ENCODE measurements around the gene SHB.

SHB gene, protein sequence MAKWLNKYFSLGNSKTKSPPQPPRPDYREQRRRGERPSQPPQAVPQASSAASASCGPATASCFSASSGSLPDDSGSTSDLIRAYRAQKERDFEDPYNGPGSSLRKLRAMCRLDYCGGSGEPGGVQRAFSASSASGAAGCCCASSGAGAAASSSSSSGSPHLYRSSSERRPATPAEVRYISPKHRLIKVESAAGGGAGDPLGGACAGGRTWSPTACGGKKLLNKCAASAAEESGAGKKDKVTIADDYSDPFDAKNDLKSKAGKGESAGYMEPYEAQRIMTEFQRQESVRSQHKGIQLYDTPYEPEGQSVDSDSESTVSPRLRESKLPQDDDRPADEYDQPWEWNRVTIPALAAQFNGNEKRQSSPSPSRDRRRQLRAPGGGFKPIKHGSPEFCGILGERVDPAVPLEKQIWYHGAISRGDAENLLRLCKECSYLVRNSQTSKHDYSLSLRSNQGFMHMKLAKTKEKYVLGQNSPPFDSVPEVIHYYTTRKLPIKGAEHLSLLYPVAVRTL

DNA sequence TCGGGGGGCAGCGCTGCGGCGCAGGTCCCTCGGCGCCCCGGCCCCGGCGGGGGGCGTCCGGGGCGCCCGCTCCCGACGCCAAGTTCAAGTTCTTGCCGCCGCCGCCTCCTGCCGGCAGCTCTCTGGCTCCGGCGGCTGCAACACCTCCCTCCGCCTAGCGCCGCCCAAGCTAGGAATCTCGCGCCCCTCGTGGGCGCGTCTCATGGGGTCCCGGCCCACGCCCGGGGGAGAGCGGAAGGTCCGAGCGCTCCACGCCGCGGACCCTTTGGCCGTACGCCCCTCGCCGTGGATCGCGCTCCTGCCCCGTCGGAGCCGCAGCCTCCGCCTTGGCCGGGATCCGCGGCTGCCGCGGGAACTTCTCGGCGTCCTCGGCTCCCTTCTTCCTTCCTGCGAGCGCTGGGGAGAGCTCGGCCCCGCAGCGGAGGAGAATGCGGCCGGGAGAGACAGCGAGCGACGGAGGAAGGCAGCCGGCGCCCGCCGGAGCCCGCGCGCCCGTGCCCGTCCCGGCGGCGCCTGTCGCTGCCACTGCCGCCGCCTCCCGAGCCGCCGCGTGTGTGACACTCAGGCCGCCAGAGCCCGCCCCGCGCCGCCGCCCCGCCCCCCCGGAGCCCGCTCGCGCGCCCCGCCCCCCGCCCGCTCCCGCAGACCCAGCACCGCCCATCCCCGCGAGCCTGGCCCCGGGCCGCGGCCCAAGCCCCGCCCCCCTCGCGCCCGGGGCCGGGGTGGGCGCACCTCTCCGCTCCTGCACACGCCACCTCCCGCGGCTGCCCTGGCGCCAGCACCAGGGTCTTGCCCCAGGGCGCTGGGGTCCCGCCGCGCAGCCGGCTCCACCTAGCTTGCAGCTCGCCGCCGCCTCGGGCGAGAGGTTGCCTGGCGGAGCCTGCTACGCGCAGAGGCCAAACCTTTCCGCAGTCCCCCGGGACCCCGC lies at the start of gene SHB:
TSS of gene SHB (minus strand) at position 527 of the 928 bp plus-strand sequence. CDS start 582 bp downstream, outside the sequence.
- DNase-seq: no peak

DNA sequence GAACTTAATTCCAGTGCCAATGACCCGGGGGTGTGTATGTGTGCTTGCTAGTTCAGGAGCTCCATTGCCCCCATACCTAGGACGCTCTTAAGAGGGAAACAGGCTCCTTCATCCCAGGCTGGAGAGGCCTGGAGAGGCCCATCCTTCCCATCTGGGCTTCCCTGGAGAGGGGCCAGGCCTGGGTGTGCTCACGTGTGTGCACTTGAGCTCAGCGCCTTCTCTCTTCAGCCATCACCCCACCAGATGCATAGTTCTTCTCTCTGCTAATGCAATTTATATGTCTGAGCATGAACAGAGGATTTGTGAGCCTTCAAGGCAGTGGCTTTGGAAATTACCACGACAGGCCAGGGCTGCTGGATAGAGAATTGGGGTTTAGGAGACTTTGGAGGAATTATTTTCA lies 48.6 kb upstream of the SHB start:
- DNase-seq: no peak

DNA sequence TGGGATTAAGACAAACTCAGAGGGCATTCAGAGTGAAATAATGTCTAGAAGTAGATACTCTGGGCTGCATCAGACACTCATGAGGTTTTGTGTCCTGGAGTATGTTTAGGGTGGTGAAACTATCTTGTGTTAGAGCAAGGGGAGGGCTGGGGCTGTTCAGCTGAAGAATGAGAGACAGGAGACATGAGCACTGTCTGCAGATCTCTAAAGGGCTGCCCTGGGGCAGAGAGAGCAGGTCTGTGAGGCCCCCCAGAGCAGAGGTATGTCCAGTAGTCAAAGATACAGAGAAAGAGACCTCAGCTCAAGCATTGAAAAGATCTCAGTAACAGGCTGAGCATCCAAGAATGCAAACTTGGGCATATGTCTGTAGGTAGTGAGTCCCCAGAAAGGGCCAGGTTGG lies 45.9 kb upstream of the SHB start:
- DNase-seq: no peak

DNA sequence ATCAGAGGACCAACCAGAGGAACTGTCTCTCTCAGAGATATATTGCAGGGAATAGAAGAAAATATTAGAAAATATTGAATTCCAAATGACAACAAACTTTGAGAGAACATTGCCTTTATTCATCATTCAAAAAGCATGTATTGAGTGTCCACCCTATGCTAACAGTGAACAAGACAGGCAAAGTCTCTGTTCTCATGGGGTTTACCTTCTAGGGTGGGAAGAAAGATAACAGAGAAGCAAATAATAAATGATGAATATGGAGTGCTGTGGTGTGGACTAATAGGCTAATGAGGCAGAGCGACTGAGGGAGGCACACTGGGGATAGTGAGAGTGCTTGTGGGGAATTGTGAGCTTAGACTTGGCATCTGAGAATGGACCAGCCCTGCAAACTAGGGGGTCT lies 43.4 kb upstream of the SHB start:
- no peak for DNase-seq

DNA sequence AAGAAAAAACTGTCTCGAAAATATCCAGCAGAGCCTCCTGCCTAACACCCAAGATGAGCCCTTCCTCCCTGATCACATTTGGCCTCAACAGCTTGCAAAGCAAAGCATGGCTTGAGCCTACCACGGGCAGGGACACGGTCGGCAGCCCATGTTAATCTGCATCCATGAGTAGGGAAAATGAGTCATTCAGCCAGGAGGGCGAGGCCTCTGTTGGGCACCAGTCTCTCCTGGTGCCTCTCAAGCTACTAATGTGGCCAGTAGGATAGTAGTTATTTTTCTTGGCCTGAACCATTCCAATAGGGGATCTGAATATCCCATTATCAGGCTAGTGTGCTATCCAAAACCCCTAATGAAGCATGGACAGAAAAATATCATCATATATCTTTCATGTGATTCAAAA lies 43.0 kb upstream of the SHB start:
- DNase-seq: no peak

DNA sequence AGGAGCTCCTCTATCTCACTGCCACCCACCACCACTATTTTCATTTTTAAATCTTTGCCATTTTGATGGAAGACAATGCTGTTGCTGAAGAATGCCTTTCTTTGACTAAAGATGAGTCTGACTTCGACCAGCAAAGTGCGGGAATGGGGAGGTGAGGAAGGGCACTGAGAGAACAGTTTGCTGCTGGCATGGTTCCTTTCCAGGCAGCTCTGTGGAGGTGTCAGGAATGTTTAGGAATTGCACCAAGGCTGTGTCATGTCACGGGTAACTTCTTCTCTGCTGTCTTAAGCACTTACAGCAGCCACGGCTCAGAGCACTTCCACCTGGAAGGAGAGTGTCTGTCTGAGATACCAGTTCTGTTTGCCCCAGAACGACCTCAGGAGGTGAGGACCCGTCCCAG lies 41.4 kb upstream of the SHB start:
- no peak for DNase-seq

DNA sequence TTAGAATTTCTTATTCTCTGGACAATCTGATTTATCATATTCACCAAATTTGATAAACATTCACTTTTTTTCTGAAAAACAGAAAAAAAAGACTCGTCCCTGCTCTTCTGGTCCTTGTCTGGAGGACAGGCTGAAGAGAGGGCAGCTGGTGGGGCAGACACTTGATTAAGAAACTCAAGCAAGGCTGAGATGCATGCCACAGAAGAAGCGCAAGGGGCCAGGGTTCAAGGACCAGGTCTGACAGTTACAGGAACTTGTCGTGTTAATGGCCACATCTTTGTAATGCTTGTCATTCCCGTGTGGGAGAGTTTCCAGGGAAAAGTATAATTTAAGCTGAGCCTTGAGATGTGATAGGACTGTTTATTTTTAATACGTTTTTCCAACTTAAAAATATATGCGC lies 40.6 kb upstream of the SHB start:
- DNase-seq: no peak

DNA sequence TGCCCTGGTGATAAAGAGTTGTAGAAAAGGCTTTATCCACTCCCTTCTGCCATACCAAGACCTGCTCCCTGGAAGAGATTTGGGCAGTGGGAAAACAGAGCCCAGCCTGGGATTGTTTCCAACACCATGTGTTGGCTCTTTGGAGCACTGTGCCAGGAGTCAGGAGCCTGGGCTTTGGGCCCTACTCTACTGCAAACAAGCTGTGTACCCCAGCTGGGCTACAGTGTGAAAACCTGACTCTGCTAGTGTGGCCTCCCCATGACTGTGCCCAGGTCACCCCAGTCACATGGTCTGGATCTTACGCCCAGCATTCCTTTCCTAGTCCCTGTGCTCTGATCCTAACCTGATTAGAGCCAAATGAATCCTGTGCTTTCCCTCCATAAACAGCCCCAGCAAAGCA lies 39.3 kb upstream of the SHB start:
- DNase-seq: no peak

DNA sequence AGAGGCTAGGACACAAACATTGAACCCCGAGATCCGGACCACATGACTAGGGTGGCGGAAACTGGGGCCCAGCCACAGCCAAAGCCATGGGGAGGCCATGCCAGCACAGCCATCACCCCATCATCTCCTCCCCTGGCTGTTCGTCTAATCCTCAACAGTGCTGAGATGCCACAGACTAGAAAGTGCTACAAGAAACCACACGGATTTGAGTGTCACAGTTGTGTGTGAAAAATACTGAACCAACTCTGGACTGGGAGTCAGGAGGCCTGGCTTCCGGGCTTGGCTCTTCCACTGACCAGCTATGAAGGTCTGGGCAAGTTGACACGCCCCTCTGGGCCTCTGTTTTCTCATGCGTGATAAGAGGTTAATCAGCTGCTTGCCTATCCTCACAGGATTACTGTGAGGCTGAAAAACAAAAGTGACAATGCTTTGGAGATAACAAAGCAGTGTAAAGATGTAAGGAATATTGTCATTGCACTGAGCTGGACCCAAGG lies 38.8 kb upstream of the SHB start:
- no peak for DNase-seq

DNA sequence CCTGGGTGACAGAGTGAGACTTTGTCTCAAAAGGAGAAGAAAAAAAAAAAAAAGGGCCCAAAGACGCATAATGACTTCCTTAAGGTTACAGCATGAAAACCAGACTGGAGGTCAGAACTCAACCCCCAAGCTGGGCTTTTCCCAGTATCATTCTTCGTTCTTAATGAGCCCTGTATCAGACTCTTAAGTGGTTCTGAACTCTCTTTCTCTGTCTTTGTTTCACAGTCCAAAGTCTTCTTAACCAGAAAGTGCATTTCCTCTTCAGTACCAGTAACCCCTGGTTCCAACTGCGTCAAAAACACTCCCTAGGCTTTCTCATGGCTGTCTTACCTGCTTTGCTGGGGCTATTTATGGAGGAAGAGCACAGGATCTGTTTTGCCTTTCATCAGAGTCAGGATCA lies 38.4 kb upstream of the SHB start:
- DNase-seq: no peak

DNA sequence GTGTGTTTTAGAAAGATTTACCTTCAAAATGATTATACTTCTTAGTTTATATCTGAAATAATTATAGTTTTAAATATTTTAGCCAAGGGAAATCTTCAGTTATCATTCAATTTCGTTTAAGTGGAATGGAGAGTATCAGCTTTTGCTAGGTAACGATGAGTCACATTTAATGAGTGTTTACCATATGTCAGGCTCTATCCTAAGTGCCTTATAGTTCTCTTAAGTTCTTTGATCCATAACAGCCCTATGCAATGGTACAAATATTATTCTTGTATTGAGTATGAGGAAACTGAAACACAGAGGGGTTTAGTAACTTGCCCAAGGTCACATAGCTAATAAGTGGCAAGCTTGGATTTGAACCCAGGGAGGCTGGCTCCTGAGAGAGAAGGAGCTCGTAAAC lies 37.5 kb upstream of the SHB start:
- DNase-seq: no peak

DNA sequence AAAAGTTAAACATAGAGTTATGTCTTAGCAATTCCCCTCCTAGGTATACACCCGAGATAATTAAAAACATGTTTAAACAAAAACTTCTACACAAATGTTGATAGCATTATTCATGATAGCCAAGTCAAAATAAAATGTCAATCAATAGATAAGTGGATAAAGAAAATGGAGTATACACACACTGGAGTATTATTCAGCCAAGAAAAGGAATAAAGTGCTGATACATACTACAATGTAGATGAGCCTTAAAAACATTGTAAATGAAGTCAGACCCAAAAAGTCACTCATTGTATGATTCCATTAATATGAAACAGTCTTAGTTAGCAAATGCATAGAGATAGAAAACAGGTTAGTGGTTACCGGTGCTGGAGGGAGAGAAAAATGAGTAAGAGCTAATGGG lies 34.3 kb upstream of the SHB start:
- no peak for DNase-seq

DNA sequence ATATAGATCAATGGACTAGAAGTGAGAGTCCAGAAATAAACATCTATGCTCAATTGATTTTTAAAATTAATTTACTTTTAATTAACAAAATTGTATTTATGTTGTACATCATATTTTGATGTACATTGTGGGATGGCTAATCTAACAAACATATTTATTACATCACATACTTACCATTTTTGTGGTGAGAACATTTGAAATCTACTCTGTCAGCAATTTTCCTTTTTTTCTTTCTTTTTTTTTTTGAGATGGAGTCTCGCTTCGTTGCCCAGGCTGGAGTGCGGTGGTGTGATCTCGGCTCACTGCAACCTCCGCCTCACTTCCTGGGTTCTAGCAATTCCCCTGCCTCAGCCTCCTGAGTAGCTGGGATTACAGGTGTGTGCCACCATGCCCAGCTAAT lies 32.4 kb upstream of the SHB start:
- no peak for DNase-seq

DNA sequence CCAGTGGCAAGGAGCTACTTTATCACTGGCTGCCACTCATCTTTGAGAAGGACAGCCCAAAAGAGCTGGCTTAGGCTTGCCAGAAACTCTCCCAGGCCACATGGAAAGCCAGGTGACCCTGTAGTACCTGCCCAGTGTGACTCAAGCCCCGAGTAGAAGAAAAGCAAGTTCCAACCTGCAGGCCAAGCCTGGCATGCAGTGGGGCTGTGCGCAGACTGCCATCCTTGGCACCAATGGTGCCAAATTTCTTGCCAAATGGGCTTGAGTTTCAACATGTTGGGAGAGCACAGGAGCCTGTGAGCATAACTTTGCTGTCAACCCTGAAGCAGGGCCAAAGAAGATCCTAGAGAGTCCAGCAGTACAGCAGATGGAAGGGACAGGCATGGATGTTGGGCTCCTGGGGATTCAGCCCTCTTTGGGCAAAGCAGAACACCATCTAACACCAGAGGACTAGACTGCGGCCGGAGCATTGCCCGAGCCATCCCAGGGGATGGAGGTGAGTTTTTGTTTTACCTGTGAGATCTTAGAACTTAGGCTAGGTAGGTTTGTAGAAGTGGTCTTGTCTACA lies 27.3 kb upstream of the SHB start:
- DNase-seq: no peak

DNA sequence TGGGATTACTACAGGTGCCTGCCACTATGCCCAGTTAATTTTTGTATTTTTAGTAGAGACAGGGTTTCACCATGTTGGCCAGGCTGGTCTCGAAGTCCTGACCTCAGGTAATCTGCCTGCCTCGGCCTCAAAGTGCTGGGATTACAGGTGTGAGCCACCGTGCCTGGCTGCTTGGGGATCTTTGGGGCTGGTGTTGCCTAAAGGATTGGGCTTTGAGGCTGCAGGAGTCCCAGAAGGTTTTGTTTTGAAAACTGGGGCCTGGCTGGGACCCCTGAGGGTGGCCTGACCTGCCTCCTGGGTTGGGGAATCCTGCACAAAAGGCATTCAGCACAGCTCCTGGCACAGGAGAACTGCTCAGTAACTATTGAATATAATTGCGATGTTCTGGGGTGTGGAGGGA lies 25.1 kb upstream of the SHB start:
- DNase-seq: no peak

DNA sequence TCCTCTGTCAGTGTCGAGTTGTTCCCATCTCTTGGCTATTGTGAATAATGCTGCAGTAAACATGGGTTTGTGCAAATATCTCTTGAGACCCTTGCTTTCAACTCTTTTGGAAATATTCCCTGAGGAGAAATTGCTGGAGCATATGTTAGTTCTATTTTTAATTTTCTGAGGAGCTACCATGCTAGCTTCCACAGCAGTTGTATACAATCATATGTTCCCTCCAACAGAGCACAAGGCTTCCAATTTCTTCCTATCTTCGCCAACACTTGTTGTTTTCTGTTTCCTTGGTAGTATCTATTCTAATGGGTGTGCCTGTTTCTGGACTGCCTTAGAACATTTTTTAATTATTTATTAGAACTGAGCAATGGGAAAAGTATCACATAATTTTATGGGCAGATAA lies 23.6 kb upstream of the SHB start:
- no peak for DNase-seq

DNA sequence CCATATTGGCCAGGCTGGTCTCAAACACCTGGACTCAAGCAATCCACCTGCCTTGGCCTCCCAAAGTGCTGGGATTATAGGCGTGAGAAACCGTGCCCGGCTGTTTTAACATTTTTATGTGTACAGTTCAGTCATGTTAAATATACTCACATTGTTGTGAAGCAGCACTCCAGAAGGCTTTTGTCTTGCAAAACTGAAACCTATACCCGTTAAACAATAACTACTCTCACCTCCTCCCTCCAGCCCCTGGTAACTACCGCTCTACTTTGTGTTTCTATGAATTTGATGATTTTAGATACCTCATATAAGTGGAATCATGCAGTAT lies 23.1 kb upstream of the SHB start:
- no peak for DNase-seq

DNA sequence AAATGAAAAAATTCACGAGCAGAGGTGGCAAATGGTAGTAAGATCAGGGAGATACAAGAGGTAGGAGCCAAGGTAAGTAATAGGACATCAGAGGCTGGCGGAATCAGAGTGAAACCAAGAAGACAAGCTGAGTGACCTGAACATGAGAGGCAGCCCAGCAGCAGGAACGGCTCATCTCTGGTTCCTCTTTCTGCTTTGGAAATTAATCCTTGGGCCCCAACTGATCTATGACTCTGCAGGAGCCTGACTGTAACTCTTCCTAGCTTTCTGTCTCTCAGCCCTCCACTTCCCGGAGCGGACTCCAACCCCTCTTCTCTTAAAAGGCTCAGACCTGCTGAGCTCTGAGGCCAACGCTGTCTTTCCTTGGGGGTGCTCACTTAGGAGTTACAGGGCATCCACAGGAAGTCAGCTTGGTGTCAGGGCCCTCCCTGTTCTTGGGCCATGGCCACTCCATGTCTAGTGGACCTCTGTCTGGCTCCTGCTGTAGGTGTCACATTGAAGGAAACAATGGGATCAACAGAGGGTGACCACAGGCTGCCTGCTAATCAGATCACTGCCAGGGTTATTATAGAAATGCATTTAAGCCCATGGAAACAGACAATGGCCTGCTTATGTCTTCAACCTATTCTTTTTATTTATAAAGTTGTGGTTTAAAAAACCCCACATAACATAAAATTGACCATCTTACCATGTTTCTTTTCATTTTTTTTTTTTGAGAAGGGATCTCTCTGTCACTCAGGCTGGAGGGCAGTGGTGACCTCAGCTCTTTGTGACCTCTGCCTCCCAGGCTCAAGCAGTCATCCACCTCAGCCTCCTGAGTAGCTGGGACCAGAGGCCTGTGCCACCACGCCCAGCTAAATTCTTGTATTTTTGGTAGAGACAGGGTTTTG lies 22.5 kb upstream of the SHB start:
- DNase-seq: no peak

DNA sequence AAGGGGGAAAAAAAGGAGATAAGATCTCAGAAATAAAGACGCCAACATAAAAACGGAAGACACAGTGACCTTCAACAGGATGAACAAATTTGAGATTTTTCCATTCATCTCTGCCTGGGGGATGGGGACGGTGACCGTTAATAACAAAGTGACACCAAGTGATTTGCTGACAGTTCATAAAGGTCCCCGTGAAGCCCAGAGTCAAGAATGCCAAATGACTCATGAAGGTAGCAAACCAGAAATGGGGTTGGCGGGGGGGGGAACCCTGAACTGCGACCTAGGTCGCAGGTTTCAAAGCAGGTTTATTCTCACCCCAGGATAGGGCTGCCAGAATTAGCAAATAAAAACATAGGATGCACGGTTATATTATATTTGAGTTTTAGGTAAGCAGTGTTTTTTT lies 21.1 kb upstream of the SHB start:
- DNase-seq: no peak

DNA sequence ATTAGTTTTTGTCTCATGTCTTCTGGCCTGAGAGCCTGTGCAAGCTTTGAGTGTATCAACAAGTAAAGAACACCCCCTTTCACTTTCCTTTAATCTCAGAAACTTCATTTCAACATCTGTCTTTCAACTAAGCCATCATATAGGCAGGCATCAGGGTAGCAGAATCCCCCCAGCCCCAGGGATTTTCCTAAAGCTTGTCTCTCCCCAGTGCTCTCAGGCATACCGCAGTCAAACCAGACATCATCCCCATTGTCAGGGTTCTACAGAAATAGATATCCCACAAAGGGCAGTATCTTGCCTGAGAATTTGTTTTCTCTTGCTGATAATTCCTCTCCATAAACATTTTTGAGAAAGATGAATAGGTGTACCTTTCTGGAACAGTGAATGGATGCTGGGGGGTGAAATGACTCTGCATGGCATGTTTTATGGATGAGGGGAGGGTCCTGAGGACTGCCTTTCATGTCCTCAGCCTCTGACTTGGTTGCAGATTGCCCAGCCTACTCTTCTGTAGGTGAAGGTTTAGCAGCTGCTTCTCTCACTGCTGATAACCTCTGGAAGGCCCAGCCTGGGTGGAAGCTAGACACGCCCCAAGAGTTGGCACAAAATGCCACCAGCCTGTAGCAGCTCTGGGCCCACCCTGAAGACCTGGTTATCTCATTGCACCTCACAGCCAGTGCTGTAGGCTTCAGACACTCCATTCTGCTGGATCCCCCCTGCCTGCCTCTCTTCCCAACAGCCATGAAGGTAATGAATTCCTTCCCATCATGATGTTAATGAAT lies 20.5 kb upstream of the SHB start:
- no peak for DNase-seq

DNA sequence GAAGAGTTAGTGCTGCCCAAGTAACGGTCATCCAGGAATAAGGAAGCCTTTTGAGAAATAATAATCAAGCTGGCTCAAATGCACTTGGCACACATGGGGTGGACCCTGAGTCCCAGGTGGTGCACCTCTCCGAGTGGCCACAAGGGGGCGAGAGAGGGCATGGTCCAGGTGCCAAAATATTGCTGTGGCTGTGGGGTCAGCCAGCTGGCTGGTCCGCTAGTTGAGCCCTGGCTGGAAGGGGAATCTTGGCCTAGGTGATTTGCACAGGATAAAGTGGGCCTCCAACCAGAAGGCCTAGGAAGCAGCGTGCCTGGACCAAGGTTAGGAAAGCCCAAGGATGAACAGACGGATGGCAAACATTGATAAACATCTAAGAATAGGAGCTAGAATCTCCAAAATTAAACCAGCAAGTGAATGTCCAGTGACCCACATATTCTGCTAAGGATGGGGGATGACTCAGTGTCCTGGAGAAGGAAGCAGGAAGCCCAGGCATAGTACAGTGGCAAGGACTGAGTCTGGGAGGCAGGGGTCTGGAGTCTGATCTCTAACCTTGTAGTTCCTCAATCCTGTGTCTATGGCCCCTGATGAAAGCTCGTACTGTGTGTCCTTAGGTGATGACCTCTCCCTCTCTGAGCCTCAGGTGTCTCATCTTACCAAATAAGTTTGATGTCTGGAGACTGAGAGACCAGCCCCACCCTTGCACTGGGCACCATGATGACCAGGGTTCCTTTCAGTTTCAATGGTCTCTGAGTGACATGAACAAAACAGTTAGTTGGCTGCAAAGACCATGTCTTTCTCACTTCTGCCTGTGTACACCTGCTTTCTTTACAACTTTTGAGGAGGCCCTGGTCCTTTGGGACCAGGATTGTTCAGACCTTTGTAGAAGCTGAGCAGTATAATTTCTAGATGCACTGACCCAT lies 19.2 kb upstream of the SHB start:
- no peak for DNase-seq
